Mesenchymal stem cell (in vitro differentiated cells and primary cell): ENCODE measurements around the gene ZNF282.

Source experiments
- DNase-seq: peaks from one replicate; pipeline ENCODE4 v3.0.0-alpha.2; 2013
- H2AFZ ChIP-seq: one replicate; pipeline ENCODE4 v1.6.1; 2013; ENCODE audit warnings: low read depth, mild to moderate bottlenecking, control low read depth, inconsistent platforms, low read length, moderate library complexity
- H2AK5ac ChIP-seq: 2 replicates; pipeline ENCODE4 v1.6.1; 2013; ENCODE audit warnings: low read length, moderate library complexity, mild to moderate bottlenecking, inconsistent platforms; ENCODE audit not compliant: severe bottlenecking
- H2BK120ac ChIP-seq: one replicate; pipeline ENCODE4 v1.6.1; 2013; ENCODE audit warnings: low read depth, mild to moderate bottlenecking, inconsistent platforms, low read length, moderate library complexity
- H2BK12ac ChIP-seq, 2 experiments: one replicate each; pipeline ENCODE4 v1.6.1; 2013; ENCODE audit warnings: inconsistent platforms in 2 of 2, low read length in 2 of 2, mild to moderate bottlenecking in 2 of 2, moderate library complexity in 2 of 2, control low read depth in 1 of 2
- H2BK15ac ChIP-seq: one replicate; pipeline ENCODE4 v1.6.1; 2013; ENCODE audit warnings: mild to moderate bottlenecking, low read depth, inconsistent platforms; ENCODE audit not compliant: poor library complexity, severe bottlenecking
- H2BK5ac ChIP-seq: 2 replicates; pipeline ENCODE4 v1.6.1; 2013; ENCODE audit warnings: low read depth, mild to moderate bottlenecking, low read length, control low read depth, inconsistent platforms; ENCODE audit not compliant: poor library complexity, severe bottlenecking
- H3K14ac ChIP-seq, 2 experiments: one replicate each; pipeline ENCODE4 v1.6.1; 2013; ENCODE audit warnings: inconsistent platforms in 2 of 2, low read length in 2 of 2, control low read depth in 1 of 2, mild to moderate bottlenecking in 1 of 2, moderate library complexity in 1 of 2
- H3K18ac ChIP-seq, 2 experiments: one replicate each; pipeline ENCODE4 v1.6.1; 2013; ENCODE audit warnings: inconsistent platforms in 2 of 2, low read length in 2 of 2, control low read depth in 1 of 2, low read depth in 1 of 2, mild to moderate bottlenecking in 1 of 2
- H3K23ac ChIP-seq, 2 experiments: one replicate each; pipeline ENCODE4 v1.6.1; 2013; ENCODE audit warnings: inconsistent platforms in 2 of 2, low read length in 2 of 2, mild to moderate bottlenecking in 2 of 2, moderate library complexity in 2 of 2, control low read depth in 1 of 2
- H3K27ac ChIP-seq: 2 replicates; pipeline ENCODE4 v1.5.1; 2013; ENCODE audit warnings: mild to moderate bottlenecking, moderate library complexity, low read length, control low read depth, inconsistent platforms; ENCODE audit not compliant: poor library complexity, severe bottlenecking
- H3K27me3 ChIP-seq, 2 experiments: 2 replicates each; pipeline versions ENCODE4 v1.6.1 to v1.7.0; 2013; ENCODE audit warnings: low read length in 2 of 2, mild to moderate bottlenecking in 2 of 2, moderate library complexity in 2 of 2, control low read depth in 1 of 2, inconsistent platforms in 1 of 2; ENCODE audit not compliant: control insufficient read depth in 1 of 2, insufficient read depth in 1 of 2
- H3K36me3 ChIP-seq, 2 experiments: 2 replicates each; pipeline versions ENCODE4 v1.6.1 to v1.7.0; 2013; ENCODE audit warnings: low read length in 2 of 2, control low read depth in 1 of 2, inconsistent platforms in 1 of 2, low read depth in 1 of 2, mild to moderate bottlenecking in 1 of 2; ENCODE audit not compliant: insufficient read depth in 2 of 2, control insufficient read depth in 1 of 2
- H3K4ac ChIP-seq, 2 experiments: one replicate each; pipeline ENCODE4 v1.6.1; 2013; ENCODE audit warnings: inconsistent platforms in 2 of 2, low read length in 2 of 2, mild to moderate bottlenecking in 2 of 2, moderate library complexity in 2 of 2, control low read depth in 1 of 2, low read depth in 1 of 2
- H3K4me1 ChIP-seq: 2 replicates; pipeline ENCODE4 v1.6.1; 2013; ENCODE audit warnings: low read depth, low read length, control low read depth; ENCODE audit not compliant: control insufficient read depth, insufficient read depth
- H3K4me2 ChIP-seq: 2 replicates; pipeline ENCODE4 v1.6.1; 2013; ENCODE audit warnings: low read length, mild to moderate bottlenecking, inconsistent platforms; ENCODE audit not compliant: poor library complexity, severe bottlenecking
- H3K4me3 ChIP-seq, 2 experiments: 2 replicates each; pipeline versions ENCODE4 v1.5.1 to v1.7.0; 2013; ENCODE audit warnings: low read length in 2 of 2, mild to moderate bottlenecking in 2 of 2, control low read depth in 1 of 2, low read depth in 1 of 2; ENCODE audit not compliant: insufficient read depth in 1 of 2
- H3K79me1 ChIP-seq: replicated peaks from 2 replicates; pipeline ENCODE4 v1.6.1; 2013; ENCODE audit warnings: mild to moderate bottlenecking, control low read depth, low read length, inconsistent platforms; ENCODE audit not compliant: poor library complexity, severe bottlenecking
- H3K9ac ChIP-seq: 2 replicates; pipeline ENCODE4 v1.7.0; 2013; ENCODE audit warnings: mild to moderate bottlenecking, low read length, moderate library complexity
- H3K9me3 ChIP-seq: 2 replicates; pipeline ENCODE4 v1.7.0; 2013; ENCODE audit warnings: mild to moderate bottlenecking, low read length; ENCODE audit not compliant: control insufficient read depth
- H4K8ac ChIP-seq: one replicate; pipeline ENCODE4 v1.6.1; 2013; ENCODE audit warnings: inconsistent platforms, mild to moderate bottlenecking, low read length, moderate library complexity
- H4K91ac ChIP-seq: one replicate; pipeline ENCODE4 v1.6.1; 2013; ENCODE audit warnings: mild to moderate bottlenecking, low read length, inconsistent platforms
- WGBS: methylation state at CpG from one replicate; pipeline ENCODE4 v1.1.7; 2013; ENCODE audit warnings: mixed read lengths; 5-methylcytosine and 5-hydroxymethylcytosine counted together

Gene ZNF282

GRCh38 chr7:149172534-149172920 is 22.8 kb upstream of the ZNF282 start:
- Histone ChIP-seq H3K79me1 (peaks cover 27% of the 10 kb centered on the region), H3K4me3 (no peak overlapping the region), H2BK120ac (no peak overlapping the region), H3K27me3 (no peaks in the 10 kb centered on the region), H4K8ac (no peak overlapping the region), H2AFZ (no peak overlapping the region), H3K4me2 (no peak overlapping the region), H2BK5ac (no peak overlapping the region), H2BK12ac (no peak overlapping the region), H4K91ac (no peak overlapping the region), H3K4me1 (no peaks in the 10 kb centered on the region), H2BK15ac (no peak overlapping the region), H3K36me3 (peaks cover 24 to 76% of the 10 kb centered on the region in 2 experiments), H3K4ac (no peak overlapping the region), H3K18ac (no peak overlapping the region), H3K23ac (no peak overlapping the region), H3K9me3 (no peaks in the 10 kb centered on the region), H3K9ac (no peak overlapping the region), H3K14ac (no peak overlapping the region), H3K27ac (no peak overlapping the region), H2AK5ac (no peak overlapping the region)
- 93% methylated on average over 1 of the region's 1 CpG for WGBS
- no peak for DNase-seq

- Histone ChIP-seq H2AK5ac (no peak overlapping the region), H2BK15ac (no peak overlapping the region), H3K9me3 (no peaks in the 10 kb centered on the region), H3K36me3 (peaks cover 27 to 76% of the 10 kb centered on the region in 2 experiments), H3K27ac (no peak overlapping the region), H3K18ac (no peak overlapping the region), H2BK12ac (no peak overlapping the region), H3K4me3 (no peak overlapping the region), H2BK5ac (no peak overlapping the region), H3K14ac (no peak overlapping the region), H3K23ac (no peak overlapping the region), H3K27me3 (no peaks in the 10 kb centered on the region), H2BK120ac (no peak overlapping the region), H3K4ac (no peak overlapping the region), H4K8ac (no peak overlapping the region), H3K79me1 (peaks cover 26% of the 10 kb centered on the region), H3K9ac (no peak overlapping the region), H3K4me2 (no peak overlapping the region), H3K4me1 (peaks cover 1% of the 10 kb centered on the region), H2AFZ (no peak overlapping the region), H4K91ac (no peak overlapping the region)
- 100% methylated on average over 1 of the region's 2 CpGs for WGBS
- no peak for DNase-seq
These were observed 20.2 kb upstream of the ZNF282 start for GRCh38 chr7:149175150-149175549.

DNA sequence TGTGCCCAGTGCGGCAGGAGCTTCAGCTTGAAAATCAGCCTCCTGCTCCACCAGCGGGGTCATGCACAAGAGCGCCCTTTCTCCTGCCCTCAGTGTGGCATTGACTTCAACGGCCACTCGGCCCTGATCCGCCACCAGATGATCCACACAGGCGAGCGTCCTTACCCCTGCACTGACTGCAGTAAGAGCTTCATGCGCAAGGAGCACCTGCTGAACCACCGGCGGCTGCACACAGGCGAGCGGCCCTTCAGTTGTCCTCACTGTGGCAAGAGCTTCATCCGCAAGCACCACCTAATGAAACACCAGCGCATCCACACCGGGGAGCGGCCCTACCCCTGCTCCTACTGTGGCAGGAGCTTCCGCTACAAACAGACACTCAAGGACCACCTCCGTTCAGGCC is 16.1 kb upstream of the ZNF282 start:
- no peak overlapping the region for H4K8ac ChIP-seq
- no peak overlapping the region for H3K4me3 ChIP-seq
- DNase-seq = no peak
- H3K36me3 ChIP-seq = peaks cover 25 to 81% of the 10 kb centered on the region in 2 experiments
- H3K9me3 ChIP-seq = no peaks in the 10 kb centered on the region
- H2BK15ac ChIP-seq = no peak overlapping the region
- H3K4me2 ChIP-seq = no peak overlapping the region
- H3K9ac ChIP-seq = no peak overlapping the region
- no peak overlapping the region for H3K27ac ChIP-seq
- peaks cover 1% of the 10 kb centered on the region for H3K4me1 ChIP-seq
- WGBS = over 99% methylated on average over 19 of the region's 19 CpGs
- no peak overlapping the region for H3K23ac ChIP-seq
- no peak overlapping the region for H2BK5ac ChIP-seq
- no peak overlapping the region for H3K14ac ChIP-seq
- H3K18ac ChIP-seq = no peak overlapping the region
- H2AK5ac ChIP-seq = no peak overlapping the region
- H2BK12ac ChIP-seq = peak overlapping the region in 1 of 2 experiments; percentile 24
- H3K27me3 ChIP-seq = no peaks in the 10 kb centered on the region
- no peak overlapping the region for H4K91ac ChIP-seq
- no peak overlapping the region for H2BK120ac ChIP-seq
- H3K4ac ChIP-seq = no peak overlapping the region
- H3K79me1 ChIP-seq = peaks cover 18% of the 10 kb centered on the region
- H2AFZ ChIP-seq = no peak overlapping the region

GRCh38 chr7:149180722-149181449 is 14.5 kb upstream of the ZNF282 start:
- Histone ChIP-seq H3K9me3 (no peaks in the 10 kb centered on the region), H2AK5ac (no peak overlapping the region), H2AFZ (no peak overlapping the region), H3K14ac (no peak overlapping the region), H2BK12ac (no peak overlapping the region), H3K36me3 (peaks cover 21 to 65% of the 10 kb centered on the region in 2 experiments), H3K27me3 (no peaks in the 10 kb centered on the region), H3K18ac (no peak overlapping the region), H2BK5ac (no peak overlapping the region), H4K91ac (no peak overlapping the region), H2BK15ac (no peak overlapping the region), H3K4me2 (no peak overlapping the region), H3K9ac (no peak overlapping the region), H3K27ac (no peak overlapping the region), H3K4ac (no peak overlapping the region), H2BK120ac (no peak overlapping the region), H3K4me1 (peaks cover 1% of the 10 kb centered on the region), H3K23ac (no peak overlapping the region), H3K4me3 (no peak overlapping the region), H3K79me1 (peaks cover 10% of the 10 kb centered on the region), H4K8ac (no peak overlapping the region)
- no peak for DNase-seq
